HG03575 (cell line): ENCODE data around the gene TUBD1.
"Not testable (repeated sequence)": the region's sequence is repeated elsewhere in the genome, so short reads cannot be mapped to it uniquely, and the experiment has no call there.

ENCODE experiments used
- ATAC-seq: cut with Tn5 transposase; IDR thresholded peaks from one replicate; pipeline ENCODE4 v1.9.1; 2021; ENCODE audit not compliant: unreplicated experiment, insufficient number of reproducible peaks, low FRiP score; ENCODE audit errors: extremely low read depth

The TUBD1 gene

DNA sequence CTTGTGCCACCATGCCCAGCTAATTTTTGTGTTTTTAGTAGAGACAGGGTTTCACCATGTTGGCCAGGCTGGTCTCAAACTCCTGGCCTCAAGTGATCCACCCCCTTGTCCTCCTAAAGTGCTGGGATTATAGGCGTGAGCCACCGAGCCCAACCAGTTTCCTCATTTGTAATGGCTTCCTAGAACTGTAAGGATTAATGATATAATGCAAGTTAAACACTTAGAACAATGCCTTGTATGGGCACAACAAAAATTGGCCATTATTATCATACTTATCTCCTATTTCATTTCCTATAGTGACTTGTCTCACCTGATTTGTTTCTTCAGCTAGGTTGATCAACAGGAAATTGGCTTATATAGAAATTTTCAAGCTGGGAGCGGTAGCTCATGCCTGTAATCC, 14.1 kb downstream of the TUBD1 start:
- no peak for ATAC-seq

DNA sequence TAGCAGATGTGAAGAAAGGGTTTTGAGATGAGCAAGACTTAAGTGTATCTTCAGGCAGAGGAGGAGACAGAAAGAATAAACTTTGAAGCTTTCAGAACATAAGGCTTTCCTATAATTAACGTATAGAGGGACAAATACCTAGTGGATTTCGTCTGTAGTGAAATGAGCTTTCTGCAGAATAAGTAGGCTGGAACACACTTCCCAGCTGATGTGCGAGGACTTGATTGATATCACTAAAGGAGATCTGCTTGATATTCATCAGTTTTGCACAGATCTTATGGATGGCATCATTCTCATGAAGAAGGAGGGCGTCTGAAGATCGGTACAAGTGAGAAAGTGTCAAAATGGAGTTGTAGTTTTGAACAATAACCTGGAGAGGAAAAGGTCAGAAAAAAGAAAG, 14.8 kb downstream of the TUBD1 start:
- ATAC-seq: no peak

DNA sequence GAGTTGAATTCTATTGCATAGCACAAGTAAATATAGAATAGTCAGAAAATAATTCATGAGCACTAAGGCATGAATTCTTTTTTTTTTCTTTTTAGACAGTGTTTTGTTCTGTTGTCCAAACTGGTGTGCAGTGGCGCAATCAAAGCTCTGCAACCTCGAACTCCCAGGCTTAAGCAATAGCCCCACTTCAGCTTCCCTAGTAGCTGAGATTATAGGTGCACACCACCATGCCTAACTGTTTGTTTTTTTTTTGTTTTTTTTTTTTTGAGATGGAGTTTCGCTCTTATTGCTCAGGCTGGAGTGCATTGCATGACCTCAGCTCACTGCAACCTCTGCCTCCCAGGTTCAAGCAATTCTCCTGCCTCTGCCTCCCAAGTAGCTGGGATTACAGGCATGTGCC, 16.6 kb downstream of the TUBD1 start:
- ATAC-seq: no peak

DNA sequence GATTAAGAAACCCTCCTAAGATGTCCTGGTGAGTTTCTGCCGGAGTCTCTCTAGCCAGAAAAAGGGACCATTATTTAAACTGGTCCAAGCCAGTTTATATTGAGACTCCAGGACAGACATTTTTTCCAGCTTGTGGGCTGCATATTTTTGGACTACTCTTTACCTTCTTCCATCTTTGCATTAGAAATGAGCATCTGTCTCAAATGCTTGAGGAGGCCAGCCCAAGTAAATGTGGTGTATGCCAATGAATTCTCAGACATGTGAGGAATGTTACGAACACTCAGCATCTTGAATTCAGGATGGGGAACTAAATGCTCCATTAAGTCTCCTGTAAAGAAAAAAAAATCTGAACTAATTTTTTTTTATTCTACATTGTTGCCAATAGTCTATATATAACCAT, 18.4 kb downstream of the TUBD1 start:
- ATAC-seq: no peak

DNA sequence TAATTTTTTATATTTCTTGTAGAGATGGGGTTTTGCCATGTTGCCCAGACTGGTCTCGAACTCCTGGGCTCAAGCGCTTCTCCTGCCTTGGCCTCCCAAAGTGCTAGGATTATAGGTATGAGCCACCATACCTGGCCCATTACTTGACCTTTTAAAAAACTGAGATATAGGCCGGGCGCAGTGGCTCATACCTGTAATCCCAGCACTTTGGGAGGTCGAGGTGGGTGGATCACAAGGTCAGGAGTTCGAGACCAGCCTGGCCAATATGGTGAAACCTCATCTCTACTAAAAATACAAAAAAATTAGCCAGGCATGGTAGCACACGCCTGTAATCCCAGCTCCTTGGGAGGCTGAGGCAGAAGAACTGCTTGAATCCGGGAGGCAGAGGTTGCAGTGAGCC, 19.3 kb downstream of the TUBD1 start:
- not testable (repeated sequence) for ATAC-seq

DNA sequence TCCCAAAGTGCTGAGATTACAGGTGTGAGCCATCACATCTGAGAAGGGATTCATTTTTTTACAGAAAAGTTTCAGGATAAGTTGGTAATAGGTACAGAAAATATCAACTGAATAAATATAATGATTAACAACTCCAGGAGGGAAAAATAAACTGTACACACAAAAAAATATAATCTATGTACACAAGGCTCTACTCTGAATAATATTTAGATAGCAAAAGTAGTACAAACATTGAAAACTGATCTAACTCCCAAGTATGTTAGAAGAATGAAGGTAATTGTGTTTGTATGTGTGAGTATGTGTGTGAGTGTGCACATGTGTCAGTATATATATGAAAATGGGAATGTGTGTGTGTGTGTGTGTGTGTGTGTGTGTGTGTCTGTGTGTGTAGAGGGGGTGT, 20.4 kb downstream of the TUBD1 start:
- no peak for ATAC-seq

DNA sequence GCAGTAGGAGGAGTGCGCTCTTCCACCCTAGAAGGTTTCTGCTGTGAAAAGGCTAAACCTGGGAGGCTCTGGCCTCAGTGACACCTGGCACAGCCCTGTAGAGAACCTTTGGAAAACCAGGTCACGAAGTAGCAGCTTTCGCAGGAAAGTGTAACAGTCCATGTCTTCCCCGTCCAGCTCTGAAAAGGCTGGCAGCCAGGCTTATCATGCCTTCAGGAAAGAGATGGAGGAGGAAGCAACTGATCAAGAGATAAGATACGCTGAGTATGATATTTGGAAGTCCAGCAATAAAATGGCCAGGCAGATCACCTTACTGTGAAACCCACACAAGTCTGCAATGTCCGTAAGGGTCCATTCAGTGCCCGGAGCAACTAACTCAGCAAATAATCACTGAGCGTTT, 22.3 kb downstream of the TUBD1 start:
- no peak for ATAC-seq

DNA sequence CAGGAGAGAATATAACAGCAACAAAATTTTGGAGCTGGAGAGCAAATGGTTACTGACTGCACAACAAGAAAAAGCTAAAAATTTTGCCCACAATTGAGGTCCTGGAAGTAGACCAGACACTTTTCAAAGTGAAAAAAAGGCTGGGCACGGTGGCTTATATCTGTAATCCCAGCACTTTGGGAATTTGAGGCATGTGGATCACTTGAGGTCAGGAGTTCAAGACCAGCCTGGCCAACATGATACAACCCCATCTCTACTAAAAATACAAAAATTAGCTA, 22.9 kb downstream of the TUBD1 start:
- no peak for ATAC-seq

DNA sequence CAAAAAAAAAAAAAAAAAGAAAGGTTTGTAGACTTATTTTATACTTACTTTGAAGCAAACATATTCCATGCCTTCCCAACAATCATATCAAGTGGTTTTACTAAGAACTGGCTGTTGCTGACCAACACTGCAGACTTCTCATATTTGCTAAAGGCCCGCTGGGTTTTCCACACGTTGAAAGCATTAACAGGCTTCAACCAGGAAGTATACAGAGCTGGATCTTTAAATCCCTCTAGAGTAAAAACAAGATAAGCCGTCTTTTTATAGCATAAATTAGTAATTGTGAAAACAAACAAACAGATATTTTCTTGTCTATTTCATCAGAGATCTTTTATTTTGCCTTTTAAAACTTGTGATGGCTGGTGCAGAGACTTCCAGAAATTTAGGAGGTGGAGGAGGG, 29.1 kb downstream of the TUBD1 start:
- ATAC-seq: no peak

DNA sequence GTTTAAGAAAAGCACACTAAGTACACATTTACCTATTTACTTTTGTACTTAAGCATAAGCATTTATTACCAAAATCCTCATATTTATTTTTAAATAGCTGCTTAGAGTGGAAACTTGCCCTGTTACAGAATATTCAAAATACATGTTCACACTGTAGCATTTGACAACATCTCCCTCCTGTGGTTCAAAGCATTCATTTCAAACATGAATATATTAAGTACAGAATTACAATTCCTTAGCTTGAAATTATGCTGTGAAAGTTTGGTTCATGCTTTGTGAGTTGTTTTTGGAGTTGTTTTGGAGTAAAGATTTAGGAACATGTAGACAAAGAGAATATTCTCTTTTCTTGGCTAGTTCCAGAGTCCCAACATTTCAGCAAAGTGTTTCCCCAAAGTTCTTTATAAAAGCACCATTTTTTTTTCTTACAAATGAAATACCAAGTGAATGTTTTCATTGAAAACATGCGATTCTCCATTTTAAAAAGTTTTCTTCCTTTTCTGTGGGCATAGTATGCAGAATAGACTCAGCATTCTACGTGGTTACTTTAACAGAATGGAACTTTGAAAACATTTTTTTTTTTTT, 33.2 kb downstream of the TUBD1 start:
- ATAC-seq: no peak

DNA sequence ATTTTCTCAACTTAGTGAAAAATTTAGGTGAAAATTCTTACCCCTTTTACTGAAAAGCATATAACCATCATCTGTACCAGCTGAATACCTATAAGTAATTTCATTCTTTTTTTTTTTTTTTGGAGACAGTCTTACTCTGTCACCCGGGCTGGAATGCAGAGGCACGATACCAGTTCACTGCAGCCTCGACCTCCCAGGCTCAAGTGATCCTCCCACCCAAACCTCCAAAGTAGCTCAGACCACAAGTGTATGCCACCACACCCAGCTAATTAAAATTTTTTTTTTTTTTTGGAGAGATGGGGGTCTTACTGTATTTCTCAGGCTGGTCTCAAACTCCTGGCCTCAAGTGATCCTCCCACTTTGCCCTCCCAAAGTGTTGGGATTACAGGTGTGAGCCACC, 33.8 kb downstream of the TUBD1 start:
- ATAC-seq: no peak

DNA sequence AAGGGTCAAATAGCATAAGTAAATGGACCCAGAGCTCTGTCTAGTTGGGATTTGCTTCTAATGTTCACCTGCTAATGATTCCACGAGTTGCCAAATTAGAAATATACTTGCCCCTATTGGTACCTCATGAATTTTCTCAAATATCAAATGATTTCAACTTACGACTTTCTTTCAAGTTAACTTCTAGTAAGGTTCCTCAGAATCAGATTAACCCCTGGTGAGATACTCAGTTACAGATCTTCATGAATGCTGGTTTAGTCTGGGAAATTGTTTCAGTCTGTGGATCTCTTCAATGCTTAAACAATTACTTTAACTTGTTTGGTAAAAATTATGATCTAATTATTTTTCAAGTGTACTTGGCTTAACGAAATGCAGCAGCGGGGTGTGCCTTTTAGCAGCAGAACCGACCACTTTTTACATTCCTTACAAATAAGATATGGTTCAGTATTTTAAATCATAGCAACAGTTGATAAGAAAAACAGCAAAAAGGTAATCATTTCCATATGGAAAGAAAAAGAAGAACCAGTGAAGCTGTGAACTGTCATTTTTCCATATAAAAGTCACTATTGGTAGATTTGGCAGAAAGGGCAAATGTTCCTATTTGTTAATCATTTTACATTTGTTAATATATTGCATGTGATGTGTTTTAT, 34.5 kb downstream of the TUBD1 start:
- no peak for ATAC-seq

DNA sequence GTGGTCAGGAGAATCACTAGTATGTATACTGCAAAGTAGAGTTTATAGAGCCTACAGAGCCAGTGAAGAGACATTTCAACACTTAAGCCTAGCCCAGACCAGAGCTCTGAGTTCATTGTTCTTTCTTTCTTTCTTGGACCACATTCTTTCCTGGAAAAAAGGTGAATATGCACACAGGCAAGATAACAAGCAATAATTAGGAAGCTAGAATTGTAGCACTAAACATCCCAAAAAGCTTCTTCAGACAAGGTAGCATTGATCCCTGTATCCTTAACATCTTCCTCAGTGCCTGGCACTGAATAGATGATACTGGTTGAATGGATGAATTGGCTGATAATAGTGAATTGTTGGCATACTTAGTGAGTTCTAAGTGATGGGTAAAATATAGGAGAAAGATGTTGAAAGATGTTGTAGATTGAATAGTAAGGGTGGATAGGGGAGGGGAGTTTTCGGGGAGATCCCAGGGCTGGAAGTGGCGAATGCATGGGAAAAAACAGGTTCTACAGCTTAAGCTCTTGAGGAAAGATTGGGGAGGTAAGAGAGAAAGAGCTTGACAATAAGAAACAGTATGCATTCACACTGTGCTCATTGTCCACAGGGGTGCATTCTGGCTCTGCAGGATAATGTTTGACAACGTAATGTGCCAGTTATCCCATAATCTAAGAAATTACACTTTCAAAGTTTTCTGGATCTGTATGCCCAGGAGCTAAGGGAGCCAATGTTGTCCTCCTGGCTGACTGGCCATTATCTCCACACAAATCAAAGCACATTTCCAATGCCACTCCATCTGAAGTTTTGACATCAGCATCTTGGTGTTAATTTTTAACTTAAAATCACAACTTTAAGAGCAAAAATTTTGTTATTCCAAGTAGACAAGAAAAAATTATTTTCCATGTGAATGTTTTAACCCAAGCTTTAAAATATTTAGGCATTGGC, 35.6 kb downstream of the TUBD1 start:
- ATAC-seq: no peak

DNA sequence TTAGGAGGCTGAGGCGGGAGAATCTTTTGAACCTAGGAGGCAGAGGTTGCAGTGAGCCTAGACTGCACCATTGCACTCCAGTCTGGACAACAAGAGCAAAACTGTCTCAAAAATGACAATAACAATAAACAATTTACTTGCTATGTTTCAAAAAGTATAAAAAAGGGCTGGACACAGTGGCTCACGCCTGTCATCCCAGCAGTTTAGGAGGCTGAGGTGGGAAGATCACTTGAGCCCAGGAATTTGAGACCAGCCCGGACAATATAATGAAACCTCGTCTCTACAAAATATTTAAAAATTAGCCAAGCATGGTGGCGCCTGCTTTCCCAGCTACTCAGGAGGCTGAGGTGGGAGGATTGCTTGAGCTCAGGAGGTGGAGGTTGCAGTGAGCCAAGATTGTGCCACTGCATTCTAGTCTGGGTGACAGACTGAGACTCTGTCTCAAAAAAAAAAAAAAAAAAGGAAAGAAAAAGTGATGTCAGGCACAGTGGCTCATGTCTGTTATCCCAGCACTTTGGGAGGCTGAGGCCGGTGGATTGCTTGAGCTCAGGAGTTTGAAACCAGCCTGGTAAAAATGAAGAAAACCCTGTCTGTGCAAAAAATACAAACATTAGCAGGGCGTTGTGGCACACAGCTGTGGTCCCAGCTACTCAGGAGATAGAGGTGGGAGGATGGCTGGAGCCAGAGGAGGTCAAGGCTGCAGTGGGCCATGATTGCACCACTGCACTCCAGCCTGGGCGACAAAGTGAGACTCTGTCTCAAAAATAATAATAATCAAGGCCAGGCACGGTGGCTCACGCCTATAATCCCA, 38.6 kb downstream of the TUBD1 start:
- not testable (repeated sequence) for ATAC-seq

DNA sequence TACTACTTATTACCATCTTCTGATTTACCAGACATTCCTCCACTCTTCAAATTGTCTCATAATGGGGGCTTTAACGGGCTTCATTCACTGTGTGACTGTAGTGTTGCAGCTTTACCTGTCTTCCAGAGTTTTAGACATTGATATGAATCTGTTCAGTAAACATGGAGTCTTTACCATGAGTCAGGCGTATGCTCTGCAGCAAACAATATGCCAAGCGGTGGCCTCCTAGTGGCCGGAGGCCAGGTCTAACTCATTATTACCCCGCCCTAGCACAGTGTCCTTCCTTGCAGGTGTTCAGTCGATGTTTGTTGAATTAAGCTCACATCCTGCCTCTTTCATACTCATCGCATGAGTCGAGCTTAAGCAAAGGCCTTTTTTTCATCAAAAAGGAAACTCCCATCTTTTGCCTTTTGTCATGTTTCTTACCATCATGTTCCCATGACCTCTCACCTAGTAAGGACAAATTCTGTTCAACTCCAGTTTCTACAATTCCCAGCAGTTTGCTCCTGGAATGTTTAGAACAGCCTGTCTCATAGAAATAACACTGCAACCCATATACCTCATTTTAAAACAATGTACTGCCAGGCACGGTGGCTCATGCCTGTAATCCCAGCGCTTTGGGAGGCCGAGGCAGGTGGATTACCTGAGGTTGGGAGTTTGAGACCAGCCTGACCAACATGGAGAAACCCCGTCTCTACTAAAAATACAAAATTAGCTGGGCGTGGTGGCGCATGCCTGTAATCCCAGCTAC, 39.4 kb downstream of the TUBD1 start:
- ATAC-seq: no peak

DNA sequence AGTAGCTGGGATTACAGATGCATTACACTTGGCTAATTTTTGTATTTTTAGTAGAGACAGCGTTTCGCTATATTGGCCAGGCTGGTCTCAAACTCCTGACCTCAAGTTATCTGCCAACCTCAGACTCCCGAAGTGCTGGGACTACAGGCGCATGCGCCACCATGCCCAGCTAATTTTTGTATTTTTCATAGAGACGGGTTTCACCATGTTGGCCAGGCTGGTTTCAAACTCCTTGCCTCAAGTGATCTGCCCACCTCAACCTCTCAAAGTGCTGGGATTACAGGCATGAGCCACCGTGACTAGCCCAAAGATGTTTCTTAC, 39.9 kb downstream of the TUBD1 start:
- ATAC-seq: not testable (repeated sequence)

DNA sequence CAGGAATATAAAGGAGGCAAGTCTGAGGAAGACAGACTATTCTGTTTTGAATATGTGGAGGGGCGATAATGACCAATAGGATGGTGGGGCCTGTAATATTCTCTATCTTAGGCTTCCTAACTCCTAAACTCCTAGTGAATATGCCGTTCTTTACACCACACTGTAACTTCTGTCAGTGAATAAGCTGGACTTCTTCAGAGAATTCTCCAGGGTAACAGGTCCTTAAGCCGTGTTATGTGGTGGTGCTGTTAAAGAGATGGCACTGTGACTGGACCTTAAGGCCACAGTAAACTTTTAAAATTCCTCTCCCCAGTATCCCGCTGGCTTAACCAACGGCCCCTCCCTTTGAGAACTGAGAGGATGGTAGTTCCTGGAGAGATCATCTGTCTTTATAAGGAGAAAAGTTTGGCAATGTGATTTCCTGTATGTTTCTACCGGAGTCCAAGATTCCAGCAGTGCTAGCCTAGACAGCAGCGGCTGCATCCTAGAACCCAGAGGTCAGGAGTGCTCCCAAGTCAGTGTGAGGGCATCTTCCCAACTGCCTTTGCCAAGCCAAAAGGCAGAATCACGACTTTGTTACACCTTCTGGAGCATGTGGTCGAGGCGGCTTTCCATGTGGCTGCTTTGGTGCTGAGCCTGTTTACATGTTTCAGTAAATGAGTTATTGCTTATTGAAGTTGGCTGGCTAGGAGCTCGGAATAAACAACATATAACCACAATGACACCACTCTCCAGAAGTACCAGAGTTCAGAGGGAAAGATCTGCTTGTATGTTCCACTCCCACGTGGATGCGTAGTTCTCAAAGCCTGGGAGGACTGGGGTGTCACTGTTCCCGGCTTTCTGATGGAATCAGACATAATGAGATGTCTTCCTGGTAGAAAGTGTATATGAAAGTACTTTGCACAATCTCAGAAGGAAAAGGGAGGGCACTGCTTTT, 41.0 kb downstream of the TUBD1 start:
- ATAC-seq: no peak

DNA sequence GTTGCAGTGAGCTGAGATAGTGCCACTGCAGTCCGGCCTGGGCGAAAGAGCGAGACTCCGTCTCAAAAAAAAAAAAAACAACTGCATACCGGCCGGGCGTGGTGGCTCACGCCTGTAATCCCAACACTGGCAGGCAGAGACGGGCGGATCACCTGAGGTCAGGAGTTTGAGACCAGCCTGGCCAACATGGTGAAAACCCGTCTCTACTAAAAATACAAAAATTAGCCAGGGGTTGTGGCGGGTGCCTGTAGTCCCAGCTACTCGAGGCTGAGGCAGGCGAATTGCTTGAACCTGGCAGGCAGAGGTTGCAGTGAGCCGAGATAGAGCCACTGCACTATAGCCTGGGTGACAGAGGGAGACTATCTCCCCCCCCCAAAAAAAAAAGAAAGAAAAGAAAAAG, 42.4 kb downstream of the TUBD1 start:
- not testable (repeated sequence) for ATAC-seq
